ENCODE data around the gene TTC22.

Gene TTC22

GRCh38 chr1:54819733-54820132 is 18.6 kb upstream of the TTC22 start:
- TF ChIP-seq, protein P1, sequence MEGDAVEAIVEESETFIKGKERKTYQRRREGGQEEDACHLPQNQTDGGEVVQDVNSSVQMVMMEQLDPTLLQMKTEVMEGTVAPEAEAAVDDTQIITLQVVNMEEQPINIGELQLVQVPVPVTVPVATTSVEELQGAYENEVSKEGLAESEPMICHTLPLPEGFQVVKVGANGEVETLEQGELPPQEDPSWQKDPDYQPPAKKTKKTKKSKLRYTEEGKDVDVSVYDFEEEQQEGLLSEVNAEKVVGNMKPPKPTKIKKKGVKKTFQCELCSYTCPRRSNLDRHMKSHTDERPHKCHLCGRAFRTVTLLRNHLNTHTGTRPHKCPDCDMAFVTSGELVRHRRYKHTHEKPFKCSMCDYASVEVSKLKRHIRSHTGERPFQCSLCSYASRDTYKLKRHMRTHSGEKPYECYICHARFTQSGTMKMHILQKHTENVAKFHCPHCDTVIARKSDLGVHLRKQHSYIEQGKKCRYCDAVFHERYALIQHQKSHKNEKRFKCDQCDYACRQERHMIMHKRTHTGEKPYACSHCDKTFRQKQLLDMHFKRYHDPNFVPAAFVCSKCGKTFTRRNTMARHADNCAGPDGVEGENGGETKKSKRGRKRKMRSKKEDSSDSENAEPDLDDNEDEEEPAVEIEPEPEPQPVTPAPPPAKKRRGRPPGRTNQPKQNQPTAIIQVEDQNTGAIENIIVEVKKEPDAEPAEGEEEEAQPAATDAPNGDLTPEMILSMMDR (IDR thresholded peaks at IDR 0.05; ENCODE audit: borderline replicate concordance, control extremely low read depth, extremely low read depth, insufficient read depth, missing control alignments) = no peak
- in situ Hi-C loops (cut with MboI; ENCODE audit: low sequenced_read_pairs, unreplicated experiment) = no loop called here
- DNase-seq (ENCODE audit: low spot score) = no peak

DNA sequence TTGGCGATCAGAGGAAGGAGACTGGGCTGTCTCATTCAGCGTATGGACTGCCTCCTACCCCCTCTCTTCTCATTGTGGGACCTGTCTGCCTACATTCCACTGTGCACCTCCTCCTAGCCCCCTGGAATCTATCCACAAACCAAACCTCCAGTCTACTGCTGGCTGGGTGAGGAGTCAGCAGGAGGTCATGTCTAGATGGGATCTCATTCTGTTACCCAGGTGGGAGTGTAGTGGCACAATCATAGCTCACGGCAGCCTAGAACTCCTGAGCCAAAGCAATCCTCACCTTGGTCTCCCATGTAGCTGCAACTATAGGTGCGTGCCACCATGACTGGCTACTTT is 18.0 kb upstream of the TTC22 start:
- in situ Hi-C loops (cut with MboI; ENCODE audit: low sequenced_read_pairs, unreplicated experiment) = no loop called here
- TF ChIP-seq, protein P1 (IDR thresholded peaks at IDR 0.05; ENCODE audit: borderline replicate concordance, control extremely low read depth, extremely low read depth, insufficient read depth, missing control alignments) = no peak
- DNase-seq (ENCODE audit: low spot score) = no peak

DNA sequence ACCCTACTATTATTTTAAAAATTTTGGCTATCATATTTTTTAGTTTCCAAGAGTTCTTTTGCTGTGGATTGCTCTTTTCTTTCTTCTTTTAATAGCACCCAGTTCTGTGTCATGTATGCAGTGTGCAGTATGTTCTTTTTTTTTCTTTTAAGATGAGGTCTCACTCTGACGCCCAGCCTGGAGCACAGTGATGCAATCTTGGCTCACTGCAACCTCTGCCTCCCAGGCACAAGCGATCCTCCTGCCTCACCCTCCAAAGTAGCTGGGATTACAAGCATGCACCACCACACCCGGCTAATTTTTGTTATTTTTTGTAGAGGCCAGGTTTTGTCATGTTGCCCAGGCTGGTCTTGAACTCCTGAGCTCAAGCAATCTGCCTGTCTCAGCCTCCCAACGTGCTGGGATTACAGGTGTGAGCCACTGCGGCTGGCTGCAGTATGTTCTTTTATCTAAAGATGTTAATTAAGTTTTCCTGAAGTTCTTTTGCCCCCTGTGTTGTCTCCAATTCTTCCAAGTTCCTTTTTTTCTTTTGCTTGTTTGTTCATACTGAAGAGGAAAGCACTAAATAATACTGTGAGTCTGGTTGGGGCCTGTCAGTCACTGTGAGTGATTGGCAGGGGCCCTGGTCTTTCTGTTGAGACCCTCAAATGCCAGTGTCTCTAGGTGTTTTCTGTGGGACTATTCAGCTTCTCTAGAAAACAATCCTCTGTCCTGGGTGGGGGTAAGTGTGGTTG is 17.5 kb upstream of the TTC22 start:
- TF ChIP-seq, protein P1 (IDR thresholded peaks at IDR 0.05; ENCODE audit: borderline replicate concordance, control extremely low read depth, extremely low read depth, insufficient read depth, missing control alignments) = no peak
- no peak for DNase-seq (ENCODE audit: low spot score)
- in situ Hi-C loops (cut with MboI; ENCODE audit: low sequenced_read_pairs, unreplicated experiment) = no loop called here

- in situ Hi-C loops (cut with MboI; ENCODE audit: low sequenced_read_pairs, unreplicated experiment) = no loop called here
Observed at GRCh38 chr1:54816951-54817350, 15.8 kb upstream of the TTC22 start.

DNA sequence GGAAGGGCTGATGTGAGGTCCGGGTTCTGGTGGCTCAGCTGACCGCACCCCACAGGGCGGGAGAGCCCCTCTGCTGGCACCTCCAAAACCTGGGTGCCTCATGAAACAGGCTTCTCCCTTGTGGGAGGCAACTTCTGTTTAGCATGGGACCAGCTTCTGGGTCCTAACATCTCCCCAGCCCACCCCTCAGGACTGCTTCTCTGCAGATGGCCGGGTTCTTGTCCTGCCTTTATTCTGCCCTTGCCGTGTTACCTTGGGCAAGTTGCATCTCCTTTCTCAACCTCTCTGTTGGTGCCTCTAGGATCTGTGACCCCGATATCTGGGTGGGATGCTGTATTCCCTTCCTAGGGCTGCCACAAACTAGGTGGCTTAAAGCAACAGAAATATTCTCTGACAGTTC is 15.0 kb upstream of the TTC22 start:
- TF ChIP-seq, protein P1 (IDR thresholded peaks at IDR 0.05; ENCODE audit: borderline replicate concordance, control extremely low read depth, extremely low read depth, insufficient read depth, missing control alignments) = no peak
- DNase-seq (ENCODE audit: low spot score) = no peak
- in situ Hi-C loops (cut with MboI; ENCODE audit: low sequenced_read_pairs, unreplicated experiment) = no loop called here

More at GRCh38 chr1:54816951-54817350, 15.8 kb upstream of the TTC22 start:
- TF ChIP-seq, protein P1 (IDR thresholded peaks at IDR 0.05; ENCODE audit: borderline replicate concordance, control extremely low read depth, extremely low read depth, insufficient read depth, missing control alignments) = no peak
- DNase-seq (ENCODE audit: low spot score) = no peak

- in situ Hi-C loops (cut with MboI; ENCODE audit: low sequenced_read_pairs, unreplicated experiment) = no loop called here
- no peak for DNase-seq (ENCODE audit: low spot score)
- TF ChIP-seq, protein P1 (IDR thresholded peaks at IDR 0.05; ENCODE audit: borderline replicate concordance, control extremely low read depth, extremely low read depth, insufficient read depth, missing control alignments) = no peak
Observed at GRCh38 chr1:54815086-54815876, 14.2 kb upstream of the TTC22 start.
